DND-41 (cell line): ENCODE data around the gene CLEC12A.

Experiments used
- EZH2 ChIP-seq: IDR thresholded peaks from 3 replicates; pipeline ENCODE4 v1.6.1; 2012; ENCODE audit warnings: borderline replicate concordance, low read depth, mild to moderate bottlenecking, moderate library complexity, low read length, inconsistent platforms; ENCODE audit not compliant: severe bottlenecking
- TF ChIP-seq, protein P1 (sequence below): IDR thresholded peaks from 2 replicates; pipeline ENCODE4 v1.5.1; 2012; ENCODE audit warnings: borderline replicate concordance, low read length, moderate library complexity, mild to moderate bottlenecking; ENCODE audit not compliant: poor library complexity, severe bottlenecking; ENCODE audit errors: extremely low read depth

- TF ChIP-seq, protein P1, sequence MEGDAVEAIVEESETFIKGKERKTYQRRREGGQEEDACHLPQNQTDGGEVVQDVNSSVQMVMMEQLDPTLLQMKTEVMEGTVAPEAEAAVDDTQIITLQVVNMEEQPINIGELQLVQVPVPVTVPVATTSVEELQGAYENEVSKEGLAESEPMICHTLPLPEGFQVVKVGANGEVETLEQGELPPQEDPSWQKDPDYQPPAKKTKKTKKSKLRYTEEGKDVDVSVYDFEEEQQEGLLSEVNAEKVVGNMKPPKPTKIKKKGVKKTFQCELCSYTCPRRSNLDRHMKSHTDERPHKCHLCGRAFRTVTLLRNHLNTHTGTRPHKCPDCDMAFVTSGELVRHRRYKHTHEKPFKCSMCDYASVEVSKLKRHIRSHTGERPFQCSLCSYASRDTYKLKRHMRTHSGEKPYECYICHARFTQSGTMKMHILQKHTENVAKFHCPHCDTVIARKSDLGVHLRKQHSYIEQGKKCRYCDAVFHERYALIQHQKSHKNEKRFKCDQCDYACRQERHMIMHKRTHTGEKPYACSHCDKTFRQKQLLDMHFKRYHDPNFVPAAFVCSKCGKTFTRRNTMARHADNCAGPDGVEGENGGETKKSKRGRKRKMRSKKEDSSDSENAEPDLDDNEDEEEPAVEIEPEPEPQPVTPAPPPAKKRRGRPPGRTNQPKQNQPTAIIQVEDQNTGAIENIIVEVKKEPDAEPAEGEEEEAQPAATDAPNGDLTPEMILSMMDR: no peak
- TF ChIP-seq EZH2: no peak
Observed at GRCh38 chr12:10016881-10017280, 45.7 kb downstream of the CLEC12A start.
